ENCODE results near the gene ARID5A. TPM values are rescaled to one million over a fixed set of nuclear protein-coding genes. Genes with fewer than 3 reads are reported as not detected.

Gene ARID5A
- total RNA-seq = 100 to 1,000 TPM; 152 to 231 TPM

DNA sequence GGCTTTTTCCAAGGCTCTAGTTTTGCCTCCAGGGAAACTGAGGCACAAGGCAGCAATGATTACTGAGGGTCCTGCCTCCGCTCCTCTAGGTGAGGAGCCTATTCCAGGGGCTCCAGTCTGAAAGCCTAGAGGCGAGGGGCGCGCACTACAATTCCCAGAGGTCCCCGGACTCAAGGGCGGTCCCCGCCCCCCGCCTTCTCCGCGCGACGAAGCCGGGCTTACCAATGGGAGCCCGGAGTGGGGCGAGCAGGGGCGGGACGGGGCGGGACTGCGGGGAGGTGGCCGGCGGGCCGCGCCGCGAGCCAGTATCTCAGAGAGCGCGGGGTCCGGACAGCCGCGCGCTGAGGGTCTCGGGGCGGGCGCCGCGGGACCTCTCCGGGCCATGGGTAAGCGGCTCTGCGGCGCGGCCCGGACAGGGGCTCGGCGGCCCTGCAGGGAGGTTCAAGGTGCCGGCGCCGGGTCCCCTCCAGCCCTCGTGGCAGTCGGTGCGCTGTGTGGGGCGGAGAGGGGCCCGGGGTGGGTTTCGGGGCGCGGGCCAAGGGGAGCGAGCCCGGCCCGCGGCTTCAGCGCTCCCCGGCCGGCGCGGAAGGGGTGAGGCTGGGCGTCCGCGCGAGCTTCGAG is at the start of gene ARID5A:
Gene ARID5A (plus strand): TSS at position 308 of the 621 bp plus-strand sequence. CDS start 75 bp downstream, at position 383.
- Histone ChIP-seq H3K4me3 (peak within 1 kb of the TSS; percentile 93), H3K27ac (peak within 1 kb of the TSS; percentile 94 to 97), H3K36me3 (no peaks in the 10 kb centered on the region), H3K27me3 (replicated peaks; ENCODE audit: insufficient read depth) (no peaks in the 10 kb centered on the region), H3K9me3 (no peaks in the 10 kb centered on the region), H3K4me1 (ENCODE audit: control insufficient read depth in 1 of 2, low read depth in 2 of 2) (peaks cover 50 to 73% of the 10 kb centered on the region in 2 donors)
- DNase-seq (ENCODE audit: low spot score) = peak; percentile 84
- peak; percentile 58 for TF ChIP-seq CTCF (IDR thresholded peaks at IDR 0.05)
- no peak for ATAC-seq (ENCODE audit: insufficient number of reproducible peaks, low FRiP score, low read depth)

GRCh38 chr2:96489261-96489660 is 47.3 kb upstream of the ARID5A start:
- H3K27me3 ChIP-seq (replicated peaks; ENCODE audit: insufficient read depth) = no peaks in the 10 kb centered on the region
- H3K36me3 ChIP-seq = no peaks in the 10 kb centered on the region
- ATAC-seq (ENCODE audit: insufficient number of reproducible peaks, low FRiP score, low read depth) (no peak), DNase-seq (ENCODE audit: low spot score) (no peak)
- peaks cover 2% of the 10 kb centered on the region for H3K9me3 ChIP-seq
- no peak overlapping the region for H3K4me3 ChIP-seq
- no peak for TF ChIP-seq CTCF (IDR thresholded peaks at IDR 0.05)
- no peak overlapping the region for H3K27ac ChIP-seq
- peaks cover 0 to 13% of the 10 kb centered on the region in 2 donors for H3K4me1 ChIP-seq (ENCODE audit: control insufficient read depth in 1 of 2, low read depth in 2 of 2)

DNA sequence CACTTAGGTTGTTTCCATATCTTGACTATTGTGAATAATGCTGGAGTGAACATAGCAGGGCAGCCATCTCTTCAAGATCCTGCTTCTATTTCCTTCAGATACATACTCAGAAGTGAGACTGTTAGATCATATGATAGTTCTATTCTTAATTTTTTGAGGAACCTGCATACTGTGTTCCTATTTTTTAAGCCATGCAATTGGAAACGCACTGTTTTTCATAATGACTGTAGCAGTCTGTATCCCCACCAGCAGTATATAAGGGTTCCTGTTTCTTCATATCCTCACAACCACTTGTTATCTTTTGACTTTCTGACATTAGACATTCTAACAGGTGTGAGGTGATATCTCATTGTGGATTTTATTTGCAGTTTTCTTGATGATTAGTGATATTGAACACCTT is 46.9 kb upstream of the ARID5A start:
- Histone ChIP-seq H3K36me3 (no peaks in the 10 kb centered on the region), H3K4me1 (ENCODE audit: control insufficient read depth in 1 of 2, low read depth in 2 of 2) (peaks cover 0 to 13% of the 10 kb centered on the region in 2 donors), H3K4me3 (no peak overlapping the region), H3K9me3 (peaks cover 6% of the 10 kb centered on the region), H3K27me3 (replicated peaks; ENCODE audit: insufficient read depth) (no peaks in the 10 kb centered on the region), H3K27ac (no peak overlapping the region)
- no peak for TF ChIP-seq CTCF (IDR thresholded peaks at IDR 0.05)
- no peak for DNase-seq (ENCODE audit: low spot score)
- ATAC-seq (ENCODE audit: insufficient number of reproducible peaks, low FRiP score, low read depth) = no peak

DNA sequence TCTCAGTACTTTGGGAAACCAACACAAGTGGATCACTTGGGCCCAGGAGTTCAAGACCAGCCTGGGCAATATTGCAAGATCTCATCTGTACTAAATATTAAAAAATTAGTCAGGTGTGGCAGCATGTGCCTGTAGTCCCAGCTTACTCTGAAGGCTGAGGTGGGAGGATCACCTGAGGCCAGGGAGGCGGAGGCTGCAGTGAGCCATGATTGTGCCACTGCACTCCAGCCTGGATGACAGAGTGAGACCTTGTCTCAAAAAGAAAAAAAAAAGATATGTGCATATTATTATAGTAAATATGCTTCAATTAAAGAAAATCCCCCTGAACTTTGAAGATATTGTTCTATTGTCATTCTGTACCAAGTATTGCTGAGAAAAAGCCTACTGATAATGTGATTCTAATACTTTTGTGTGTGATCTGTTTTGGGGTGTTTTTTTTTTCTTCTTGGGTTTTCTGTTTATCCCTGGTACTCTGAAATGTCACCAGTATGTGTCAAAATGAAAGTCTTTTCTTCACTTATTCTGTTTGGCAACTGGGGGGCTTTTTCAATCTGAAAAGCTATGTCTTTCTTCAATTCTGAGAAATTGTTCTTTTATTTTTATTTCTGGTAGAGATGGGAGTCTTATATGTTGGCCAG is 44.6 kb upstream of the ARID5A start:
- Histone ChIP-seq H3K27ac (no peak overlapping the region), H3K4me3 (no peak overlapping the region), H3K4me1 (ENCODE audit: control insufficient read depth in 1 of 2, low read depth in 2 of 2) (no peaks in the 10 kb centered on the region), H3K36me3 (no peaks in the 10 kb centered on the region), H3K27me3 (replicated peaks; ENCODE audit: insufficient read depth) (no peaks in the 10 kb centered on the region), H3K9me3 (peaks cover 7% of the 10 kb centered on the region)
- ATAC-seq (ENCODE audit: insufficient number of reproducible peaks, low FRiP score, low read depth) (no peak), DNase-seq (ENCODE audit: low spot score) (no peak)
- no peak for TF ChIP-seq CTCF (IDR thresholded peaks at IDR 0.05)

DNA sequence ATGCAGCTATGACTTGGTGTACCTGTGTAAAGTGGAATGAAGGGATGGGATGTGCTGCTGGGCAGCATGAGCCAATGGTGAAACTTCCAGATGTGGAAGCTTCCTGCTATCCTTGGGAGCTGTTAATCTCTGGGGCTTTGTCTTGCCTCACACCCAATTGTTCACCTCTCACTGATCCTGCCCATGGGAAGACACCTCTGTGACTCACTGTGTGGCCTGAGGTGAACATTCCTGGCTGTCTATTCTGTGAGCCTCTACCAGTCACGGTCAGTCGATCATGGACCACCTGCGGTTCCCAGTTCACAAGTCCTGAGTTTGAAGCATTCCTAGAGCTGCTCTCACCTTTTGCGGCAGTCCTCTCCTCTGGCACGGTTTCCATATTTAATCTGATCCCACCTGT is 43.5 kb upstream of the ARID5A start:
- TF ChIP-seq CTCF (IDR thresholded peaks at IDR 0.05) = no peak
- DNase-seq (ENCODE audit: low spot score) (no peak), ATAC-seq (ENCODE audit: insufficient number of reproducible peaks, low FRiP score, low read depth) (no peak)
- Histone ChIP-seq H3K36me3 (no peaks in the 10 kb centered on the region), H3K4me1 (ENCODE audit: control insufficient read depth in 1 of 2, low read depth in 2 of 2) (no peaks in the 10 kb centered on the region), H3K27ac (no peak overlapping the region), H3K4me3 (no peak overlapping the region), H3K9me3 (peaks cover 7% of the 10 kb centered on the region), H3K27me3 (replicated peaks; ENCODE audit: insufficient read depth) (no peaks in the 10 kb centered on the region)

Data from thoracic aorta (tissue), 2 donors.